GM23248 (cell line): ENCODE measurements around the gene NTRK2. TPM values are rescaled to one million over a fixed set of nuclear protein-coding genes. Genes with fewer than 3 reads are reported as not detected.

Experiments
- DNase-seq: peaks from one replicate; pipeline ENCODE4 v3.0.0-alpha.2; 2015
- H2AFZ ChIP-seq: fragments of 200-600 bp; sonication (generic); 2 replicates; pipeline ENCODE4 v1.6.1; 2016; ENCODE audit warnings: antibody characterized with exemption
- H3F3A ChIP-seq: fragments of 200-600 bp; sonication (generic); 2 replicates; pipeline ENCODE4 v1.6.1; 2016; ENCODE audit warnings: mild to moderate bottlenecking, antibody characterized with exemption, mixed run types; ENCODE audit not compliant: insufficient read depth
- H3K27ac ChIP-seq: fragments of 200-600 bp; sonication (generic); 2 replicates; pipeline ENCODE4 v1.5.1; 2016; ENCODE audit warnings: mild to moderate bottlenecking
- H3K27me3 ChIP-seq: fragments of 200-600 bp; sonication (generic); replicated peaks from 2 replicates; pipeline ENCODE4 v1.6.1; 2016; ENCODE audit warnings: mild to moderate bottlenecking; ENCODE audit not compliant: insufficient read depth
- H3K36me3 ChIP-seq: fragments of 200-600 bp; sonication (generic); 2 replicates; pipeline ENCODE4 v1.6.1; 2016; ENCODE audit warnings: low read depth, mild to moderate bottlenecking
- H3K4me1 ChIP-seq: fragments of 200-600 bp; sonication (generic); 2 replicates; pipeline ENCODE4 v1.6.1; 2016; ENCODE audit warnings: mild to moderate bottlenecking; ENCODE audit not compliant: insufficient read depth
- H3K4me2 ChIP-seq: fragments of 200-600 bp; sonication (generic); one replicate; pipeline ENCODE4 v1.6.1; 2016; ENCODE audit warnings: mild to moderate bottlenecking; ENCODE audit not compliant: unreplicated experiment
- H3K4me3 ChIP-seq: fragments of 200-600 bp; sonication (generic); 2 replicates; pipeline ENCODE4 v1.5.1; 2016; ENCODE audit warnings: mild to moderate bottlenecking
- H3K79me2 ChIP-seq: fragments of 200-600 bp; sonication (generic); 2 replicates; pipeline ENCODE4 v1.6.1; 2016; ENCODE audit warnings: mild to moderate bottlenecking; ENCODE audit not compliant: insufficient read depth
- H3K9ac ChIP-seq: fragments of 200-600 bp; sonication (generic); 2 replicates; pipeline ENCODE4 v1.6.1; 2016; ENCODE audit warnings: mild to moderate bottlenecking
- H3K9me2 ChIP-seq: fragments of 200-600 bp; sonication (generic); 2 replicates; pipeline ENCODE4 v1.6.1; 2016; ENCODE audit warnings: mixed run types, mild to moderate bottlenecking, moderate library complexity; ENCODE audit not compliant: insufficient read depth
- H3K9me3 ChIP-seq: fragments of 200-600 bp; sonication (generic); one replicate; pipeline ENCODE4 v1.6.1; 2017; ENCODE audit warnings: low read depth
- H4K20me1 ChIP-seq: fragments of 200-600 bp; sonication (generic); 2 replicates; pipeline ENCODE4 v1.6.0; 2016; ENCODE audit not compliant: insufficient read depth
- EZH2 ChIP-seq: fragments of 200-600 bp; sonication (generic); IDR thresholded peaks from 2 replicates; pipeline ENCODE4 v1.6.1; 2018; ENCODE audit warnings: antibody characterized with exemption, mild to moderate bottlenecking; ENCODE audit not compliant: insufficient read depth, poor library complexity, severe bottlenecking
- EZH2phosphoT487 ChIP-seq: fragments of 200-600 bp; sonication (generic); IDR thresholded peaks from 2 replicates; pipeline ENCODE4 v1.6.1; 2018; ENCODE audit warnings: antibody characterized with exemption, moderate library complexity, mild to moderate bottlenecking, low read depth; ENCODE audit not compliant: insufficient read depth
- WGBS, 2 experiments: methylation state at CpG; one replicate each; pipeline ENCODE4 v1.1.6; 2015 to 2017; ENCODE audit warnings: low lambda C conversion rate in 2 of 2, low coverage in 1 of 2; ENCODE audit errors: missing lambda C conversion rate in 2 of 2; 5-methylcytosine and 5-hydroxymethylcytosine counted together
- in situ Hi-C: fragments of 300-500 bp; cut with MboI; formaldehyde crosslinking; loops from 2 replicates; pipeline ENCODE4 v1.15.0; 2020
- polyA plus RNA-seq: library from polyadenylated mRNA; unstranded; fragments of >200 nt; fragmentation: Nextera tagmentation; extraction: Ambion mirVana; gene quantifications from 2 replicates; pipeline ENCODE4 v1.2.1, GENCODE V29; 2016
- total RNA-seq: library from RNA; depleted of rRNA; stranded (reverse); fragments of >200 nt; shearing (Covaris generic); gene quantifications from 2 replicates; pipeline ENCODE4 v1.2.3, GENCODE V29; 2014

Gene NTRK2
- total and polyA plus RNA-seq, 2 experiments from 2014 or later, result not detected

GRCh38 chr9:84697042-84697441, 27.5 kb downstream of the NTRK2 start:
- Histone ChIP-seq H3K27me3 (peaks cover 2% of the 10 kb centered on the region; the same call in 1 of the 2 replicates), H3K36me3 (no peaks in the 10 kb centered on the region), H3K9me2 (no peaks in the 10 kb centered on the region), H3K9me3 (no peaks in the 10 kb centered on the region), H4K20me1 (no peaks in the 10 kb centered on the region), H3K4me1 (no peaks in the 10 kb centered on the region), H3K27ac (no peak overlapping the region), H3K4me2 (no peak overlapping the region), H2AFZ (no peak overlapping the region), H3K4me3 (no peak overlapping the region), H3K79me2 (no peaks in the 10 kb centered on the region), H3F3A (no peaks in the 10 kb centered on the region), H3K9ac (no peak overlapping the region)
- no peak for TF ChIP-seq EZH2
- TF ChIP-seq EZH2phosphoT487, result no peak
- in situ Hi-C loops, result loop anchor here (25.0 kb wide), 1 partner anchor 565 kb away; no protein-coding TSS in a partner anchor
- no peak for DNase-seq
- 72 to 75% methylated on average over 8 of the region's 8 CpGs for WGBS, 2 experiments

- DNase-seq, result peak; percentile 68
- Histone ChIP-seq H3K79me2 (no peaks in the 10 kb centered on the region), H3K4me1 (no peaks in the 10 kb centered on the region), H3K27ac (no peak overlapping the region), H3K36me3 (no peaks in the 10 kb centered on the region), H2AFZ (no peak overlapping the region), H3K4me3 (no peak overlapping the region), H4K20me1 (no peaks in the 10 kb centered on the region), H3K9me2 (no peaks in the 10 kb centered on the region), H3K4me2 (no peak overlapping the region), H3K27me3 (peaks cover 2% of the 10 kb centered on the region; the same call in 1 of the 2 replicates), H3F3A (no peaks in the 10 kb centered on the region), H3K9me3 (no peaks in the 10 kb centered on the region), H3K9ac (no peak overlapping the region)
- in situ Hi-C loops, result loop anchor here (25.0 kb wide), 1 partner anchor 565 kb away; no protein-coding TSS in a partner anchor
- WGBS, 2 experiments, result 29 to 34% methylated on average over 4 of the region's 4 CpGs
- TF ChIP-seq EZH2, result no peak
- TF ChIP-seq EZH2phosphoT487, result no peak
Measured at GRCh38 chr9:84697509-84698114, 28.1 kb downstream of the NTRK2 start.

GRCh38 chr9:84698323-84698722, 28.8 kb downstream of the NTRK2 start:
- Histone ChIP-seq H3K9me2 (no peaks in the 10 kb centered on the region), H3K4me1 (no peaks in the 10 kb centered on the region), H3F3A (no peaks in the 10 kb centered on the region), H3K9ac (no peak overlapping the region), H3K4me3 (no peak overlapping the region), H4K20me1 (no peaks in the 10 kb centered on the region), H3K4me2 (no peak overlapping the region), H3K36me3 (no peaks in the 10 kb centered on the region), H2AFZ (no peak overlapping the region), H3K27ac (no peak overlapping the region), H3K9me3 (no peaks in the 10 kb centered on the region), H3K79me2 (no peaks in the 10 kb centered on the region), H3K27me3 (peaks cover 2% of the 10 kb centered on the region; the same call in 1 of the 2 replicates)
- TF ChIP-seq EZH2, result no peak
- no peak for TF ChIP-seq EZH2phosphoT487
- whole genome bisulfite sequencing, 2 experiments, result 64 to 72% methylated on average over 2 of the region's 2 CpGs
- no peak for DNase-seq
- in situ Hi-C loops, result loop anchor here (25.0 kb wide), 1 partner anchor 564 kb away; no protein-coding TSS in a partner anchor

- Histone ChIP-seq H3K9me2 (no peaks in the 10 kb centered on the region), H4K20me1 (no peaks in the 10 kb centered on the region), H3K4me3 (no peak overlapping the region), H3K27ac (no peak overlapping the region), H3K36me3 (no peaks in the 10 kb centered on the region), H3K9ac (no peak overlapping the region), H3K79me2 (no peaks in the 10 kb centered on the region), H3K27me3 (peaks cover 2% of the 10 kb centered on the region; the same call in 1 of the 2 replicates), H2AFZ (no peak overlapping the region), H3K4me2 (no peak overlapping the region), H3K9me3 (no peaks in the 10 kb centered on the region), H3F3A (no peaks in the 10 kb centered on the region), H3K4me1 (no peaks in the 10 kb centered on the region)
- in situ Hi-C loops, result loop anchor here (25.0 kb wide), 1 partner anchor 562 kb away; no protein-coding TSS in a partner anchor
- no peak for DNase-seq
- TF ChIP-seq EZH2phosphoT487 (no peak), EZH2 (no peak)
- WGBS, 2 experiments, result 37 to 53% methylated on average over 1 of the region's 1 CpG
Measured at GRCh38 chr9:84699984-84700383, 30.5 kb downstream of the NTRK2 start.
